Loucy (cell line): ENCODE data around the gene COL4A5.

Experiments used
- H2AFZ ChIP-seq: fragments of 200-600 bp; sonication (generic); 2 replicates; pipeline ENCODE4 v1.6.0; 2016; ENCODE audit warnings: antibody characterized with exemption, mild to moderate bottlenecking, low read length, moderate library complexity
- H3F3A ChIP-seq: fragments of 200-600 bp; 2 replicates; pipeline ENCODE4 v1.6.0; 2016; ENCODE audit warnings: antibody characterized with exemption, low read depth, mild to moderate bottlenecking
- H3K27me3 ChIP-seq: fragments of 200-600 bp; sonication (generic); 2 replicates; pipeline ENCODE4 v1.6.1; 2014; ENCODE audit warnings: low read length, mild to moderate bottlenecking; ENCODE audit not compliant: insufficient read depth, poor library complexity, severe bottlenecking
- H3K36me3 ChIP-seq: fragments of 200-600 bp; sonication (generic); 2 replicates; pipeline ENCODE4 v1.6.1; 2016; ENCODE audit warnings: low read length; ENCODE audit not compliant: insufficient read depth
- H3K4me1 ChIP-seq: fragments of 200-600 bp; sonication (generic); 2 replicates; pipeline ENCODE4 v1.5.1; 2014; ENCODE audit warnings: low read length, mild to moderate bottlenecking; ENCODE audit not compliant: insufficient read depth, poor library complexity, severe bottlenecking
- H3K4me2 ChIP-seq: fragments of 200-600 bp; sonication (generic); 2 replicates; pipeline ENCODE4 v1.6.0; 2014; ENCODE audit warnings: antibody characterized with exemption, low read length, low read depth, mild to moderate bottlenecking; ENCODE audit not compliant: poor library complexity, severe bottlenecking
- H3K4me3 ChIP-seq: fragments of 200-600 bp; sonication (generic); 2 replicates; pipeline ENCODE4 v1.5.1; 2014; ENCODE audit warnings: low read length, mild to moderate bottlenecking, mixed read lengths; ENCODE audit not compliant: poor library complexity, severe bottlenecking
- H3K79me2 ChIP-seq: fragments of 200-600 bp; sonication (generic); 2 replicates; pipeline ENCODE4 v1.6.1; 2014; ENCODE audit warnings: low read length; ENCODE audit not compliant: insufficient read depth
- H3K9ac ChIP-seq: fragments of 200-600 bp; sonication (generic); 2 replicates; pipeline ENCODE4 v1.6.0; 2014; ENCODE audit warnings: mild to moderate bottlenecking, low read depth, low read length, moderate library complexity; ENCODE audit not compliant: poor library complexity, severe bottlenecking
- H3K9me2 ChIP-seq: fragments of 200-600 bp; sonication (generic); replicated peaks from 2 replicates; pipeline ENCODE4 v1.6.1; 2016; ENCODE audit warnings: low read depth, low read length, mixed read lengths
- H3K9me3 ChIP-seq: fragments of 200-600 bp; sonication (generic); 2 replicates; pipeline ENCODE4 v1.6.1; 2014; ENCODE audit warnings: mild to moderate bottlenecking, antibody characterized with exemption, low read length, low read depth; ENCODE audit not compliant: insufficient read depth
- H4K20me1 ChIP-seq: fragments of 200-600 bp; sonication (generic); 2 replicates; pipeline ENCODE4 v1.6.0; 2014; ENCODE audit warnings: antibody characterized with exemption, low read length, mild to moderate bottlenecking; ENCODE audit not compliant: insufficient read depth, poor library complexity, severe bottlenecking
- CTCF ChIP-seq: fragments of 200-600 bp; sonication (generic); conservative IDR thresholded peaks from 2 replicates; pipeline ENCODE4 v1.5.1; 2014; ENCODE audit warnings: mild to moderate bottlenecking, antibody characterized with exemption, low read length
- EZH2phosphoT487 ChIP-seq: fragments of 200-600 bp; IDR thresholded peaks from 2 replicates; pipeline ENCODE4 v1.6.1; 2018; ENCODE audit warnings: antibody characterized with exemption, mild to moderate bottlenecking, moderate library complexity, borderline replicate concordance

The COL4A5 gene

GRCh38 chrX:108438110-108438623 lies 1.5 kb upstream of the COL4A5 start, which contains the start of gene COL4A6:
TSS of gene COL4A6 (minus strand) at chrX:108438422. CDS start at chrX:108438196, 226 bp downstream.
- Histone ChIP-seq H3K9me3 (no peaks in the 10 kb centered on the region), H2AFZ (no peak within 1 kb of the TSS), H3K4me2 (no peak within 1 kb of the TSS), H3K9ac (no peak within 1 kb of the TSS), H3F3A (no peaks in the 10 kb centered on the region), H3K4me3 (no peak within 1 kb of the TSS), H3K4me1 (no peaks in the 10 kb centered on the region), H3K79me2 (no peaks in the 10 kb centered on the region), H4K20me1 (no peaks in the 10 kb centered on the region), H3K36me3 (no peaks in the 10 kb centered on the region), H3K27me3 (no peaks in the 10 kb centered on the region), H3K9me2 (no peaks in the 10 kb centered on the region)
- no peak for TF ChIP-seq EZH2phosphoT487
- TF ChIP-seq CTCF = no peak

GRCh38 chrX:108439961-108440696 lies 491 bp downstream of the COL4A5 start:
- Histone ChIP-seq H3K4me3 (no peak overlapping the region), H3K4me1 (no peaks in the 10 kb centered on the region), H3K9me2 (no peaks in the 10 kb centered on the region), H3K9me3 (no peaks in the 10 kb centered on the region), H4K20me1 (no peaks in the 10 kb centered on the region), H2AFZ (no peak overlapping the region), H3K79me2 (no peaks in the 10 kb centered on the region), H3K9ac (no peak overlapping the region), H3F3A (no peaks in the 10 kb centered on the region), H3K36me3 (no peaks in the 10 kb centered on the region), H3K4me2 (no peak overlapping the region), H3K27me3 (no peaks in the 10 kb centered on the region)
- TF ChIP-seq CTCF (no peak), EZH2phosphoT487 (no peak)

- no peaks in the 10 kb centered on the region for H3K9me2 ChIP-seq
- H3K4me1 ChIP-seq = no peaks in the 10 kb centered on the region
- no peak overlapping the region for H3K9ac ChIP-seq
- no peaks in the 10 kb centered on the region for H3K36me3 ChIP-seq
- H3K9me3 ChIP-seq = no peaks in the 10 kb centered on the region
- H3F3A ChIP-seq = no peaks in the 10 kb centered on the region
- H4K20me1 ChIP-seq = no peaks in the 10 kb centered on the region
- no peak overlapping the region for H3K4me3 ChIP-seq
- no peaks in the 10 kb centered on the region for H3K79me2 ChIP-seq
- H3K27me3 ChIP-seq = no peaks in the 10 kb centered on the region
- TF ChIP-seq EZH2phosphoT487 (no peak), CTCF (no peak)
- no peak overlapping the region for H3K4me2 ChIP-seq
- no peak overlapping the region for H2AFZ ChIP-seq
Observed at GRCh38 chrX:108442901-108443464, 3.3 kb downstream of the COL4A5 start.
